Natural killer cell treated with Interleukin-12 subunit alpha and Interleukin-12 subunit beta and Interleukin-15 and Interleukin-18, amount 100 ng/mL, for 72 hours (primary cell): ENCODE results near the gene ZNF609. TPM values are rescaled to one million over a fixed set of nuclear protein-coding genes. Genes with fewer than 3 reads are reported as not detected.
A peak's percentile ranks its signal among the peaks of the same experiment; 100 is the strongest.
"Not testable (repeated sequence)": the region's sequence is repeated elsewhere in the genome, so short reads cannot be mapped to it uniquely, and the experiment has no call there.

Experiments
- ATAC-seq, 2 donors: fragments of 150-1000 bp; cut with Tn5 transposase in 1 of 2; sonication (Bioruptor Pico), chemical (Tn5 transposase) in 1 of 2; 2 replicates each; pipeline ENCODE4 v1.10.0; 2021
- DNase-seq: peaks from one replicate; pipeline ENCODE4 v3.0.0; 2022; ENCODE audit warnings: low spot score
- H3K27ac Mint-ChIP-seq, 2 donors: 1 replicate in 1 of 2; 2 replicates in 1 of 2; pipeline ENCODE4 v1.8.0; 2022; ENCODE audit warnings: mixed read lengths in 2 of 2, mild to moderate bottlenecking in 1 of 2, moderate library complexity in 1 of 2
- H3K27me3 Mint-ChIP-seq, 2 donors: 1 replicate in 1 of 2; 2 replicates in 1 of 2; pipeline ENCODE4 v1.8.0; 2022; ENCODE audit warnings: mixed read lengths in 2 of 2
- H3K36me3 Mint-ChIP-seq: one replicate; pipeline ENCODE4 v1.8.0; 2022; ENCODE audit warnings: mixed read lengths
- H3K4me1 Mint-ChIP-seq, 2 donors: 1 replicate in 1 of 2; 2 replicates in 1 of 2; pipeline ENCODE4 v1.8.0; 2022; ENCODE audit warnings: low read depth in 2 of 2, mixed read lengths in 2 of 2, mild to moderate bottlenecking in 1 of 2
- H3K4me3 Mint-ChIP-seq: one replicate; pipeline ENCODE4 v1.8.0; 2022; ENCODE audit warnings: mixed read lengths
- H3K9me3 Mint-ChIP-seq: 2 replicates; pipeline ENCODE4 v1.8.0; 2022; ENCODE audit warnings: mixed read lengths
- total RNA-seq, 2 donors: library from RNA; stranded (reverse); gene quantifications; one replicate each; pipeline ENCODE4 v1.2.3, GENCODE V29; 2022

ZNF609 gene
- total RNA-seq, 2 donors from 2014 or later, result 36.9 to 67.6 TPM

DNA sequence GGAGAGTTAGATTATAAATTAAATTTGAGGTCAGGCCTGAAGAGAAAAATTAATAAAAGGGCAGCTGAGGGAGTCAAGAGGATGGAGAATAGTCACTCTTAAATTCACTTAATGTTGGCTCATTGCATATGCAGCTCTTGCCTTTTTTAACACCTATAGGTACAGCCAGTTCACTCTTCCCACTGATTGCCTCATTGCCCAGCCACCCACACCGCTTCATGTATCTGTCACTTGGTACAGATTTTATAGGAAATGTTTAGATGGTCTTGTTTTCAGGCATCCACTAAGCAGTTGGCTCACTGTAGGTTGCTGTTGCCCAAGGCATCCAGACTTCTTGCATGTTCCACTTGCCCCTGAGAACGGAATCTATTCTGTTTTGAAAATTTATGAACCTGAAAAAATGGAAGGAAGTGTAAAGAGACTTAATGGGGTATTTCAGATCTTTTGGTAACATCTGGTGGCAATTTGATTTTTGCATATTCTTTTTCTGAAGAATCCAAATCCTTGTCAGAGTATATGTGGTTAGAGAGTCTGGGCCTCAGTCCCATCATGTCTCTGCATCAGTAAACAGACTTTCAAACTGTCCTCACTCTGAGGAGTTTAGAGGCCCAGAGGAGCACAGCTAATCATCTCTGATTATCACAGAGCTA lies 163.1 kb downstream of the ZNF609 start:
- peak; percentile 62 for DNase-seq
- no peaks in the 10 kb centered on the region for H3K36me3 Mint-ChIP-seq

GRCh38 chr15:64624242-64624641 lies 163.9 kb downstream of the ZNF609 start:
- peaks cover 5% of the 10 kb centered on the region for H3K36me3 Mint-ChIP-seq
- H3K27ac Mint-ChIP-seq, result peak overlapping the region; percentile 40 to 58
- peaks cover 59 to 65% of the 10 kb centered on the region in 2 donors for H3K4me1 Mint-ChIP-seq
- no peaks in the 10 kb centered on the region for H3K9me3 Mint-ChIP-seq
- H3K4me3 Mint-ChIP-seq, result no peak overlapping the region
- DNase-seq, result no peak
- ATAC-seq, result no peak
- H3K27me3 Mint-ChIP-seq, result no peaks in the 10 kb centered on the region

More for the DNA sequence above, 163.1 kb downstream of the ZNF609 start:
- peak; percentile 64 to 82 for ATAC-seq
- H3K9me3 Mint-ChIP-seq, result no peaks in the 10 kb centered on the region
- peak overlapping the region; percentile 40 to 58 for H3K27ac Mint-ChIP-seq
- H3K27me3 Mint-ChIP-seq, result no peaks in the 10 kb centered on the region
- H3K4me1 Mint-ChIP-seq, result peaks cover 62 to 66% of the 10 kb centered on the region in 2 donors
- H3K4me3 Mint-ChIP-seq, result peak overlapping the region; percentile 43

- DNase-seq (no peak), ATAC-seq (no peak)
- Mint-ChIP-seq H3K27me3 (no peaks in the 10 kb centered on the region), H3K36me3 (peaks cover 5% of the 10 kb centered on the region), H3K27ac (peak overlapping the region in 1 of 2 donors; percentile 43), H3K4me1 (peaks cover 34 to 46% of the 10 kb centered on the region in 2 donors), H3K9me3 (no peaks in the 10 kb centered on the region), H3K4me3 (no peak overlapping the region)
These were observed 168.7 kb downstream of the ZNF609 start for GRCh38 chr15:64629063-64629462.

GRCh38 chr15:64630396-64631107 lies 170.2 kb downstream of the ZNF609 start:
- H3K4me3 Mint-ChIP-seq, result no peak overlapping the region
- no peaks in the 10 kb centered on the region for H3K27me3 Mint-ChIP-seq
- peaks cover 5% of the 10 kb centered on the region for H3K36me3 Mint-ChIP-seq
- ATAC-seq (no peak), DNase-seq (no peak)
- H3K4me1 Mint-ChIP-seq, result peaks cover 41 to 58% of the 10 kb centered on the region in 2 donors
- H3K9me3 Mint-ChIP-seq, result no peaks in the 10 kb centered on the region
- peak overlapping the region in 1 of 2 donors; percentile 74 for H3K27ac Mint-ChIP-seq

- H3K27ac Mint-ChIP-seq, result peak overlapping the region; percentile 77 to 89
- DNase-seq, ATAC-seq, H3K9me3 Mint-ChIP-seq, H3K27me3 Mint-ChIP-seq, H3K4me3 Mint-ChIP-seq: not testable (repeated sequence)
- peaks cover 11% of the 10 kb centered on the region for H3K36me3 Mint-ChIP-seq
- H3K4me1 Mint-ChIP-seq, result peaks cover 36 to 64% of the 10 kb centered on the region in 2 donors
These were observed 172.3 kb downstream of the ZNF609 start for GRCh38 chr15:64632639-64633038.

DNA sequence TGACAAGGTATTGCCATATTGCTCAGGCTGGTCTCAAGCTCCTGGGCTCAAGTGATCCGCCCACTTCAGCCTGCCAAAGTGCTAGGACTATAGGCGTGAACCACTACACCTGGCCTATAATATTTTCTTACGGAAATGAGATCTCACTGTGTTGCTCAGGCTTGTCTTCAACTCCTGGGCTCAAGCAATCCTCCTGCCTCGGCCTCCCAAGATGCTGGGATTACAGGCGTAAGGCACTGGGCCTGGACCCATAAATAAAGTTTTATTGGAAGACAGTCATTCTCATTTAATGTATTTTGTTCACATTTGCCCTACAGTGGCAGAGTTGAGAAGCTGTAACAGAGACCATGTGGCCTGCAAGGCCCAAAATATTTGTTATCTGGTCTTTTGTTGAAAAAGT lies 173.0 kb downstream of the ZNF609 start:
- Mint-ChIP-seq H3K9me3 (no peaks in the 10 kb centered on the region), H3K27ac (peak overlapping the region; percentile 77 to 89), H3K27me3 (no peaks in the 10 kb centered on the region), H3K4me3 (no peak overlapping the region), H3K36me3 (peaks cover 12% of the 10 kb centered on the region), H3K4me1 (peaks cover 36 to 65% of the 10 kb centered on the region in 2 donors)
- no peak for DNase-seq
- ATAC-seq, result no peak

DNA sequence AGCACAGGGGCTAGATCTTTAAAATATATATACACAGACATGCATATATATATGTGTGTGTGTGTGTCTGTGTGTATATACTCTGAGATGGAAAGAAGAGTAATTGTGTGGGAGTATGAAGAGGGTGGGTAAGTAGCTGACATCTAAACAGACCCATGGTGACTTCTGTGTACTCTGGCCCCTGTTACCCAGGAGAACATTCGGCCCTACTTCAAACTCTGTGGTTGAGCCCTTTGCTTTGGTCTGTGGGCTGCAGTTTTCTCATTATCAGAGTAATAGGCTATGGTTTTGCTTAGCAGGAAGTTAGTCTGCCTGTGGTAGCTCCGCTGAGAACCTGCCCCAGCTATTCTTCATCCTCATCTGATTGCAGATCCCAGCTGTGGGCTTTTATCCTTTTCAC lies 173.6 kb downstream of the ZNF609 start:
- Mint-ChIP-seq H3K27ac (peak overlapping the region; percentile 76 to 89), H3K9me3 (no peaks in the 10 kb centered on the region), H3K4me3 (peak overlapping the region; percentile 92), H3K4me1 (peaks cover 32 to 60% of the 10 kb centered on the region in 2 donors), H3K36me3 (peaks cover 9% of the 10 kb centered on the region), H3K27me3 (no peaks in the 10 kb centered on the region)
- ATAC-seq, result peak; percentile 84 to 90
- no peak for DNase-seq

GRCh38 chr15:64634576-64635498 lies 174.5 kb downstream of the ZNF609 start:
- DNase-seq, result no peak
- peak; percentile 83 to 88 for ATAC-seq
- Mint-ChIP-seq H3K4me3 (peak overlapping the region; percentile 92), H3K4me1 (peaks cover 38 to 59% of the 10 kb centered on the region in 2 donors), H3K9me3 (no peaks in the 10 kb centered on the region), H3K36me3 (peaks cover 7% of the 10 kb centered on the region), H3K27me3 (no peaks in the 10 kb centered on the region), H3K27ac (peak overlapping the region; percentile 76 to 89)

DNA sequence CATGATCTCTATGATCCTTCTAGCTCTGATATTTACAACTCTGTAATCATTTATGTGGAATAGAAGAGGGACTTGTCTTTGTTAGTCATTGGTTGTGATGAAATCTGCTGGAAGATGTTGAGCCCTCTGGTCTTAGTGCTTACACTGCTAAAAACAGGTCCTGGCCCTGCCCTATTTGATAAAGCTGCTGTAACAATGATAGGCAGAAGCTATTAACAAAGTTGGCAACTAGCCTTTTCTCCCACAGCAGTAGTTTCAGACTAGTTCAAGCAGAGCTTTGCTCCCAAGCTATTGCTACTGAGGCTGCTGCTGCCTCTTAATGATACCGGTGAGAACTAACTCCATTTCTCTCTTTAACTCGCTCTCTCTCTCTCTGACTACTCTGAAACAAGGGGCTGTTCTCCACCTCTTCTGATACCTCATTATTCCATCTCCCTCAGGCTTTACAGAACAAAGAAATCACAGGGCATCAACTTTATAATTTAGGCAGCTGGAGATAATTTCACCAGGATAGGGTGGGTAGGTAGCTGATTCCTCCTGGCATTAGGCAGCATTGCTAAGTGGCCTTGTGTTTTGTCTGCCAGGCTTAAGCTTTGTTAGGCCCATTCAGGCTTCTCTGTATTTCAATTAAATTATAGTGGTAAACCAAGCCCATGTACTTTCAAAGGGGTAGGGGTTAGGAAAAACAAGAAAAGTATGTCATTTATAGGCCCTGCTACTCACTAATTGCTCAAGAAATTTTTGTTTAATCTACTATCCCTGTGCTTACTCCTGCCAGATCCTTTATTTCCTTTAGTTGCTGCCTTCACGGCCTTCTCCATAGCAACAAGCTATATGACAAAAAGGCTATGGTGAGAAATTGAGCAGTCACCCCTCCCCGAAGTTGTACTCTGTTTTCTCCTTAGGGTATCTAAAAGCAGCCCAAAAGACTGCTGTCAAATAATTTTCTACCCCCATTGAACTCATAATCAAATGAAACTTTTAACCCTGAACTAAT lies 175.4 kb downstream of the ZNF609 start:
- Mint-ChIP-seq H3K4me3 (peak overlapping the region; percentile 92), H3K27me3 (no peaks in the 10 kb centered on the region), H3K36me3 (peaks cover 7% of the 10 kb centered on the region), H3K27ac (peak overlapping the region; percentile 76 to 89), H3K4me1 (peaks cover 47 to 60% of the 10 kb centered on the region in 2 donors), H3K9me3 (no peaks in the 10 kb centered on the region)
- ATAC-seq (no peak), DNase-seq (no peak)

- ATAC-seq (no peak), DNase-seq (no peak)
- Mint-ChIP-seq H3K4me3 (no peak overlapping the region), H3K9me3 (no peaks in the 10 kb centered on the region), H3K4me1 (peaks cover 47 to 54% of the 10 kb centered on the region in 2 donors), H3K27ac (peak overlapping the region in 1 of 2 donors; percentile 4), H3K27me3 (no peaks in the 10 kb centered on the region), H3K36me3 (peaks cover 7% of the 10 kb centered on the region)
These were observed 176.2 kb downstream of the ZNF609 start for GRCh38 chr15:64636556-64636955.

- ATAC-seq (no peak), DNase-seq (no peak)
- Mint-ChIP-seq H3K36me3 (peaks cover 7% of the 10 kb centered on the region), H3K4me1 (peaks cover 50 to 54% of the 10 kb centered on the region in 2 donors), H3K27me3 (no peaks in the 10 kb centered on the region), H3K9me3 (no peaks in the 10 kb centered on the region), H3K4me3 (no peak overlapping the region), H3K27ac (peak overlapping the region in 1 of 2 donors; percentile 4)
These were observed 177.0 kb downstream of the ZNF609 start for GRCh38 chr15:64637412-64637811.

GRCh38 chr15:64639744-64640143 lies 179.4 kb downstream of the ZNF609 start:
- DNase-seq, H3K9me3 Mint-ChIP-seq, ATAC-seq, H3K4me3 Mint-ChIP-seq, H3K27me3 Mint-ChIP-seq: not testable (repeated sequence)
- Mint-ChIP-seq H3K4me1 (peaks cover 41 to 46% of the 10 kb centered on the region in 2 donors), H3K36me3 (peaks cover 12% of the 10 kb centered on the region), H3K27ac (peak overlapping the region in 1 of 2 donors; percentile 48)
